Lower lobe of right lung (tissue), 2 donors: ENCODE results near the gene SEMA4B. TPM values are rescaled to one million over a fixed set of nuclear protein-coding genes. Genes with fewer than 3 reads are reported as not detected.

Experiments used
- ATAC-seq, 2 donors: fragments of 200-7000 bp; cut with Tn5 transposase; one replicate each; pipeline ENCODE4 v1.9.1; 2020 to 2022; ENCODE audit warnings: mild to moderate bottlenecking in 2 of 2, moderate library complexity in 2 of 2
- DNase-seq: peaks from one replicate; pipeline ENCODE4 v3.0.0-alpha.2; 2020
- H3K27ac ChIP-seq: fragments of 200-600 bp; one replicate; pipeline ENCODE4 v1.8.0; 2022
- H3K27me3 ChIP-seq: fragments of 200-600 bp; one replicate; pipeline ENCODE4 v1.8.0; 2022; ENCODE audit warnings: low read depth
- H3K36me3 ChIP-seq: fragments of 200-600 bp; one replicate; pipeline ENCODE4 v1.8.0; 2022; ENCODE audit warnings: mild to moderate bottlenecking
- H3K4me1 ChIP-seq: fragments of 200-600 bp; one replicate; pipeline ENCODE4 v1.8.0; 2022
- H3K4me3 ChIP-seq: fragments of 200-600 bp; one replicate; pipeline ENCODE4 v1.8.0; 2022; ENCODE audit warnings: mild to moderate bottlenecking
- H3K9me3 ChIP-seq: fragments of 200-600 bp; one replicate; pipeline ENCODE4 v1.8.0; 2022
- intact Hi-C: fragments of 100-400 bp; cut with DNase I; formaldehyde crosslinking; loops from one replicate; pipeline ENCODE4 v1.11.0; 2022
- total RNA-seq: library from RNA; stranded (reverse); fragmentation: NEBNext Ultra II Directional; extraction: Animal tissue kit (Norgen Biotek cat#: 25700); gene quantifications from one replicate; pipeline ENCODE4 v1.2.1, GENCODE V29; 2021
- TF ChIP-seq, protein P1 (sequence below): fragments of 200-600 bp; IDR thresholded peaks from one replicate; pipeline ENCODE4 v1.8.0; 2022; ENCODE audit warnings: antibody characterized with exemption, mild to moderate bottlenecking
- donor health status: DM: no; HTN: yes; CAD: no; lungs with severe emphysema.

The SEMA4B gene
- total RNA-seq, 1 donor from 2014 or later = 48.1 TPM

DNA sequence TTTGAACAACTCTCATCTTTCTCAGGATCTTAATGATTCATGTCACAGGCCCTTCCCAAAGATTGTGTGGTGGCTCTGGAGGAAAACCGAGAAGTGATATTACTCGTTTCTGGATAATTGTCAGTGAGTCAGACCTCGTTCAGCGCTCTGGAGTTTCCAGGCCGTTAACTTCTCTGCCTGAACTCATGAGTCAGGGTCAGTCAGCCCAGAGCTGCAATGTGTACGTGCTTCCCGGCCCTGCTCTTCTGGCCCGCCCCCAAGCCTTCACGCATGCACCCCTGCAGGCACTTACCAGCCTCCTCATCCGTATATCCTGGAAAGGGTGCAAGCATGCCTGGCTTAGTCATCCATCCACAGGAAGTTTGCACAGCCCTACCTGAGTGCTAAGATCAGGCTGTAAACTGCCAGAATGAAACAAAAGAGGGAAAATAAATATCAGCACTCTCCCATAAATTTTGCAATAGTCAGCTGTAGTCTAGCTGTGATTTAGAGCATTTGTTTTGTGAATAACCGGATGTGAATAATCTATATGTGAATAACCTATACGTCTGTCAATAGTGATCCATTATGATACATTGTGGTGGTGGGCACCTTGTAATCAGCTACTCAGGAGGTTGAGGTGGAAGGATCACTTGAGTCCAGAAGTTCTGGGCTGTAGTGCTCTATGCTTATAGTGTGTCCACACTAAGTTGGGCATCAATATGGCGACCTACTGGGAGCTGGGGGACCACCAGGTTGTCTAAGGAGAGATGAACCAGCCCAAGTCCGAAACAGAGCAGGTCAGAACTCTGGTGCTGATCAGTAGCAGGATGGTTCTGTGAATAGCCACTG, 35.3 kb upstream of the SEMA4B start:
- TF ChIP-seq, protein P1, sequence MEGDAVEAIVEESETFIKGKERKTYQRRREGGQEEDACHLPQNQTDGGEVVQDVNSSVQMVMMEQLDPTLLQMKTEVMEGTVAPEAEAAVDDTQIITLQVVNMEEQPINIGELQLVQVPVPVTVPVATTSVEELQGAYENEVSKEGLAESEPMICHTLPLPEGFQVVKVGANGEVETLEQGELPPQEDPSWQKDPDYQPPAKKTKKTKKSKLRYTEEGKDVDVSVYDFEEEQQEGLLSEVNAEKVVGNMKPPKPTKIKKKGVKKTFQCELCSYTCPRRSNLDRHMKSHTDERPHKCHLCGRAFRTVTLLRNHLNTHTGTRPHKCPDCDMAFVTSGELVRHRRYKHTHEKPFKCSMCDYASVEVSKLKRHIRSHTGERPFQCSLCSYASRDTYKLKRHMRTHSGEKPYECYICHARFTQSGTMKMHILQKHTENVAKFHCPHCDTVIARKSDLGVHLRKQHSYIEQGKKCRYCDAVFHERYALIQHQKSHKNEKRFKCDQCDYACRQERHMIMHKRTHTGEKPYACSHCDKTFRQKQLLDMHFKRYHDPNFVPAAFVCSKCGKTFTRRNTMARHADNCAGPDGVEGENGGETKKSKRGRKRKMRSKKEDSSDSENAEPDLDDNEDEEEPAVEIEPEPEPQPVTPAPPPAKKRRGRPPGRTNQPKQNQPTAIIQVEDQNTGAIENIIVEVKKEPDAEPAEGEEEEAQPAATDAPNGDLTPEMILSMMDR = no peak
- intact Hi-C loops = no loop called here

DNA sequence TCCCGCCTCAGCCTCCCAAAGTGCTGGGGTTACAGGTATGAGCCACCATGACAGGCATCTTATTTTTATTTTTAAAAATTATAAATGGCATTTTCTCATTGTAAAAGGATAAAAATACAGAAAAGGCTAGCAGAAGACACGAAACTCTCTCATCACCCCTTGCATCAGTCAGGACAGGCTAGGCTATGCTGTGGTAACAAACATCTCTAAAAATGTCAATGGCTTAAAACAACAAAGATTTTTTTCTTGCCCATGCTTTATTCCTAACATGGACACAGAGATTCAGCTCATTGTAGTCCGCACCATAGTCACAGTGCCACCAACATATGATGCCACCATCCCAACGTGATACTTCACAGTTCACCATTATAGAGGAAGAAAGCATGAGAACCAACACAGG, 34.0 kb upstream of the SEMA4B start:
- DNase-seq (no peak), ATAC-seq (no peak)
- Histone ChIP-seq H3K4me3 (no peak overlapping the region), H3K36me3 (no peaks in the 10 kb centered on the region), H3K27ac (no peak overlapping the region), H3K9me3 (no peaks in the 10 kb centered on the region), H3K27me3 (no peaks in the 10 kb centered on the region), H3K4me1 (peaks cover 13% of the 10 kb centered on the region)
- intact Hi-C loops = no loop called here
- TF ChIP-seq, protein P1 = no peak

More for the DNA sequence above, 35.3 kb upstream of the SEMA4B start:
- Histone ChIP-seq H3K4me1 (peaks cover 26% of the 10 kb centered on the region), H3K36me3 (no peaks in the 10 kb centered on the region), H3K4me3 (no peak overlapping the region), H3K9me3 (no peaks in the 10 kb centered on the region), H3K27ac (peak overlapping the region; percentile 60), H3K27me3 (no peaks in the 10 kb centered on the region)
- peak; percentile 95 for ATAC-seq
- peak; percentile 87 for DNase-seq

DNA sequence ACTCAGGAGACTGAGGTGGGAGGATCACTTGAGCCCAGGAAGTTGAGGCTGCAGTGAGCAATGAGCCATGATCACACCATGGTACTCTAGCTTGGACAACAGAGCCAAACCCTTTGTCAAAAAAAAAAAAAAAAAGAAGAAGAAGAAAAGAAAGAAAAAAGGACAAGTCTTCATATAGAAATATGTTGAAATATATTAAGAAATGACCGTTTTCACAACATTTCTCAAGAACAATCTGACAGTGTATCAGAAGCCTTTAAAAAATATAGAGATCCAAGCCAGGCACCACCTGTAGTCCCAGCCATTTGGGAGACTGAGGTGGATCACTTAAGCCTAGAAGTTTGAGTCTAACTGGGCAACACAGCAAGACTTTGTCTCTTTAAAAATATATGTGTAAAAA, 29.5 kb upstream of the SEMA4B start:
- TF ChIP-seq, protein P1 = no peak
- DNase-seq (peak; percentile 2), ATAC-seq (no peak)
- H3K9me3 ChIP-seq = no peaks in the 10 kb centered on the region
- no peak overlapping the region for H3K27ac ChIP-seq
- no peaks in the 10 kb centered on the region for H3K27me3 ChIP-seq
- peaks cover 22% of the 10 kb centered on the region for H3K4me1 ChIP-seq
- no peak overlapping the region for H3K4me3 ChIP-seq
- H3K36me3 ChIP-seq = no peaks in the 10 kb centered on the region
- intact Hi-C loops = no loop called here

DNA sequence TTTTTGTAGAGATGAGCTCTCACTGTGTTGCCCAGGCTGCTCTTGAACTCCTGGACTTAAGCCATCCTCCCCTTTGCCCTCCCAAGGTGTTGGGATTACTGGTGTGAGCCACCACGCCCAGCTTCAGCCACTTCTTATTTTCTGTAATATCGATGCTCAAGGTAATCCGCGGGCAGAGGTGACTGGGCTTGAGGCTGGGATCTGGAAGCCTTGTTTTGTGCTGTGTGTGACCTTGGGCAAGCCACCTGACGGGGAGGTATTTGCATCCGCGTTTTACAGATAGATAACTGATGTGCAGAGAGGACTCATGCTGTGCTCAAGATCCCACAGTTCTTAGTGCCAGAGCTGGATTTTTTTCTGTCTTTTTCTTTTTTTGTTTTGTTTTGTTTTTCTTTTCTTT, 27.8 kb upstream of the SEMA4B start:
- intact Hi-C loops = no loop called here
- Histone ChIP-seq H3K27ac (no peak overlapping the region), H3K9me3 (no peaks in the 10 kb centered on the region), H3K4me3 (no peak overlapping the region), H3K36me3 (no peaks in the 10 kb centered on the region), H3K27me3 (no peaks in the 10 kb centered on the region), H3K4me1 (peaks cover 22% of the 10 kb centered on the region)
- ATAC-seq (no peak), DNase-seq (no peak)
- TF ChIP-seq, protein P1 = no peak

DNA sequence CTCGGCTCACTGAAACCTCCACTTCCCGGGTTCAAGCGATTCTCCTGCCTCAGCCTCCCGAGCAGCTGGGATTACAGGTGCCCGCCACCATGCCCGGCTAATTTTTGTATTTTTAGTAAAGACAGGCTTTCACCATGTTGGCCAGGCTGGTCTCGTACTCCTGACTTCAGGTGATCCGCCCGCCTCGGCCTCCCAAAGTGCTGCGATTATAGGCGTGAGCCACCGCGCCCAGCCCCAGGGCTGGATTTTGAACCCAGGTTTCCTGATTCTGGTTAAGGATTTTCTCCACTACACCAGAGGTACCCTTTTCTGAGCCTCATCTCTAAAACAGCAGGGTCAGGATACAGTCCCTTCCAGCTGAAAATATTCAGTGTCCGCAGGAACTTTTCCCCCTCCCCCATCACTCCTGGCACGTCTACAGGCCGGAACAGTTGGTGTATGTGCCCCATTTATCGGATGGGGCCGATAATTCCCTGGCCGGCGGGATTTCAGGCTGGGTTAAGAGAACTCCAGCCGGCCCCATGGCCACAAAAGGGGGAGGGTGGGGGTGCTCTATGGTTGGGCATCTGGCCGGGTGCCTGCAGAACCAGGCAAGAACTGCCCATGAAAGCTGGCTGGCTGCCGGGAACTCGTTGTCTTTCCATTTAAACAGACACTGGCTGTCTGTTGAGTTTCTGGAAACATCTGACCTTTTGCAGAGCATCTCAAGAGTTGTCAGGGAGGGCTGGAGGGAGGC, 26.8 kb upstream of the SEMA4B start:
- intact Hi-C loops = no loop called here
- ATAC-seq (peak; percentile 76 to 88), DNase-seq (peak; percentile 85)
- Histone ChIP-seq H3K27ac (peak overlapping the region; percentile 77), H3K4me3 (no peak overlapping the region), H3K9me3 (no peaks in the 10 kb centered on the region), H3K4me1 (peaks cover 30% of the 10 kb centered on the region), H3K36me3 (no peaks in the 10 kb centered on the region), H3K27me3 (no peaks in the 10 kb centered on the region)
- TF ChIP-seq, protein P1 = no peak
